GM15510 (cell line): ENCODE results near the gene HDAC8.

Experiments used
- POLR2A ChIP-seq: IDR thresholded peaks from 3 replicates; pipeline ENCODE4 v1.6.1; 2011; ENCODE audit warnings: borderline replicate concordance; ENCODE audit not compliant: insufficient read length; ENCODE audit errors: extremely low read depth

HDAC8 gene

DNA sequence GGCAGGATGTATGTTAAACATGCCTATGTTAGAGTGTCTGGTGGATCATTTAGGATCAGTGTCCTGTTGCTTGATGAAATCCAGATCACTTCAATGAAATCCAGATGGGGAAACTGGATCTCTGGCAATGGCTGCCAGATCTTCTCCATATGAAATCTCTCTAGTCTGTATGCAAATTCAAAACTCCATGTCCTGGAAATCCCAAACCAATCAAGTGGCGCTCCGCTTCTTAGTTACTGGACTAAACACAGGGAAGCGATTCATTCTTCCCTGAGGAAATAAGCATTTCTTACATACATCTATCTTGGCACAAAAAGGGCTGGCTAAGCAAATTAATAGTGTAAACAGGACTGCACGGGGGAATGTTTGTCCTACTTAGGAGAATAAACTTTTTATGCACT, 94.9 kb downstream of the HDAC8 start:
- no peak for TF ChIP-seq POLR2A

DNA sequence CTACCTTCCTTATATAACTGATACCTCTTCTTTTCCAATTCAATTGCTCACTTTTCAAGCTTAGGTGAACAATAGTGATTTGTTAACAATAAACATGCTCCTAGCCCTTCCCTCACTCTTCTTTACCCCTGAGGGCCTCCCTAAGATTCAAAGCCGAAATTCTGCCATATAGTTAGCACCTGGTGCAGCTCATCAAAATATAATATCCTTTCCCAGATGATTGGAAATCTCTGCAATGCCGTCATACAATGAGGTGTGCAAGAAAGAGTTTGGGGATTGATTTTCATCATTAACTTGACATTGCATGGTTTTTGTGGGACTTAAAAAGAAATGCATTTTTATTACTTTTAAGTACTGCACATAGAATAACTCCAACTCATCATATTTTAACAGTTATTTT, 95.3 kb downstream of the HDAC8 start:
- no peak for TF ChIP-seq POLR2A

- TF ChIP-seq POLR2A = no peak
Measured at GRCh38 chrX:72475952-72476668, 96.5 kb downstream of the HDAC8 start.

- no peak for TF ChIP-seq POLR2A
Measured at GRCh38 chrX:72475338-72475737, 97.3 kb downstream of the HDAC8 start.

DNA sequence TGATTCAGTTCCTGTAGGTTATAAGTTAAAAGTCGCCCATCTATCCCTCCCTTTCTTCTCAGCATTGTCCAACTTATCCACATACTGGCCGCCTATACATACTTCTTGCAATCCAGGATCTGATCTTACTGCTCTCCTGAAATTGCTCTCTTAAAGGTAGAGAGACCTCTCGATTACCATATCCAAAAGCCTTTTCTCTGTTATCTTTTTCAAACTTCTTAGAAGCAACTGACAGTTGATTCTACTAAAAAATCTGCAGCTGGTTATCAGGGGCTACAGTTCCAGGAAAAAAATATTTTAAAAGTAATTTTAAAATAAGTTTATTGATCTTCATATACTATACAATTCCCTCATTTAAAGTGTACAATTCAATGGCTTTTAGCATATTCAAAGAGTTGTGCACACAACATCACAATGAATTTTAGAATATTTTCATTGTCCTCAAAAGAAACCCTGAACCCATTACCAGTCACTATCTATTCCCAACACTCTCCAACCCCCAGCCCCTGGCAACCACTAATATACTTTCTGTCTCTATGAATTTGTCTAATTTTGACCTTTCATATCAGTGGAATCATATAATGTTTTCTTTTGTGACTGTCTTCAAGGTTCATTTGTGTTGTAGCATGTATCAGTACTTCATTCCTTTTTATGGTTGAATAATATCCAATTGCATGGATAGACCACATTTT, 102.0 kb downstream of the HDAC8 start:
- no peak for TF ChIP-seq POLR2A

GRCh38 chrX:72470117-72470516, 102.5 kb downstream of the HDAC8 start:
- TF ChIP-seq POLR2A = no peak

GRCh38 chrX:72468607-72469006, 104.0 kb downstream of the HDAC8 start:
- TF ChIP-seq POLR2A = no peak

DNA sequence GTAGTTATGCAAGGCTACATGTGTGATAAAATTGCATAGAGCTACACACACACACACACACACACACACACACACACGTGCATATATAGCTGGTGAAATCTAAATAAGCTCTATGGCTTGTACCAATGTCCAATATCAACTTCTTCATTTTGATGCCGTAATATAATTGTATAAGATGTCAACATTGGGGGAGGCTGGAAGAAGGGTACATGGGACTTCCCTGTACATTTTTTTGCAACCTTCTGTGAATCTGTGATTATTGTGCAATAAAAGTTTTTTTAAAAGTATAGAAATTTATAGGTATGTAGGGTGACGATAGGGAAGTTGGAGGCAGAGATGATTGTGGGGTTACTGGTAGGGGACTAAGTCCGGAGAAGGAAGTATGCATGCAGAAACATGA, 105.5 kb downstream of the HDAC8 start:
- no peak for TF ChIP-seq POLR2A

DNA sequence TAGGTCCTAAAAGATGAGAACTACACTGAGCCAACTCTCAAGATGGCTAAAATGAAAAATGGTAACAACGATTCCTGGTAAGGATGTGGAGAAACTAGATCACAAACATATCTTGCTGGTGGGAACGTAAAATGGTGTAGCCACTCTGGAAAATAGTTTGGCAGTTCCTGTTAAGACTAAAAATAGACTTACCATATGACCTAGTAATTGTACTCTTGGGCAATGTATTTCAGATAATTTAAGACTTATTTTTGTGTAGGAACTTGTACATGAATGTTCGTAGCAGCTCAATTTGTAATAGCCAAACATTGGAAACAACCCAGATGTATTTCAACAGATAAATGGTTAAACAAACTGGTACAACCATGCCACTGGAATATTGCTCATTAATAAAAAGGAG, 106.2 kb downstream of the HDAC8 start:
- TF ChIP-seq POLR2A = no peak

GRCh38 chrX:72465889-72466288, 106.8 kb downstream of the HDAC8 start:
- TF ChIP-seq POLR2A = no peak

GRCh38 chrX:72461766-72462165, 110.9 kb downstream of the HDAC8 start:
- no peak for TF ChIP-seq POLR2A

GRCh38 chrX:72461288-72461687, 111.4 kb downstream of the HDAC8 start:
- no peak for TF ChIP-seq POLR2A

GRCh38 chrX:72460715-72461114, 111.9 kb downstream of the HDAC8 start:
- no peak for TF ChIP-seq POLR2A

- TF ChIP-seq POLR2A = no peak
Measured at GRCh38 chrX:72436010-72436409, 136.6 kb downstream of the HDAC8 start.

DNA sequence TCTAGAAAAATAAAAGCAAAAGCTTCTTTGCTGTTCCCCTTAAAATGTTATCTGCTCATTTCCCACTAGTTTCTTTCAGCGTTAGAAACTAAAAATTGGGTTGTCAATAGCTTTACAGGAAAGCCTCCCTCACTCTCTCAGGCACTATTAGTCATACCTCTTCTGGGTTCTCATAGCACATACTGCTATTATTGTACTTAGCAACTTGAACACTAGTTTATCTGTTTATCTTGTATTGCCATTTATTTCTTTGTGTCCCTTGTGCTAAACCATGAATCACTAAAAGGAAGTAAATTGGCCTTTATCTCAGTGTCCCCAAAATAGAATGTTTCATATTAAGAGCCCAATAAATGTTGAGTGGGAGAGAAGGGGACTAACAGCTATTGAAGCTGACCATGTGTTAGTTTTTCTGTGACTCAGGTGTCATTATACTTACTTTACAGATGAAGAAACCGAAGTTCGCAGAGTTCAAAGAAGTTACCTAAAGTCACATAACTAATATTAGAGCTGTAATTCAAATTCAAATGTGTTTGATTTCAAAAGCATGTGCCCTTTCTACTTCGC, 142.2 kb downstream of the HDAC8 start:
- no peak for TF ChIP-seq POLR2A

GRCh38 chrX:72421797-72422196, 150.8 kb downstream of the HDAC8 start:
- no peak for TF ChIP-seq POLR2A
